Measurements from ENCODE around the gene EVI5.

GRCh38 chr1:92759361-92759760 is 25.5 kb downstream of the EVI5 start:
- TF ChIP-seq CTCF (IDR thresholded peaks at IDR 0.05; ENCODE audit: low read depth, low read length, poor library complexity, severe bottlenecking) (no peak), EZH2phosphoT487 (IDR thresholded peaks at IDR 0.05; ENCODE audit: borderline replicate concordance, low read length) (no peak)
